GM18858 (cell line): ENCODE data around the gene FOXO6.

Experiments used
- ATAC-seq: cut with Tn5 transposase; IDR thresholded peaks from one replicate; pipeline ENCODE4 v1.9.1; 2021; ENCODE audit not compliant: unreplicated experiment

The FOXO6 gene

DNA sequence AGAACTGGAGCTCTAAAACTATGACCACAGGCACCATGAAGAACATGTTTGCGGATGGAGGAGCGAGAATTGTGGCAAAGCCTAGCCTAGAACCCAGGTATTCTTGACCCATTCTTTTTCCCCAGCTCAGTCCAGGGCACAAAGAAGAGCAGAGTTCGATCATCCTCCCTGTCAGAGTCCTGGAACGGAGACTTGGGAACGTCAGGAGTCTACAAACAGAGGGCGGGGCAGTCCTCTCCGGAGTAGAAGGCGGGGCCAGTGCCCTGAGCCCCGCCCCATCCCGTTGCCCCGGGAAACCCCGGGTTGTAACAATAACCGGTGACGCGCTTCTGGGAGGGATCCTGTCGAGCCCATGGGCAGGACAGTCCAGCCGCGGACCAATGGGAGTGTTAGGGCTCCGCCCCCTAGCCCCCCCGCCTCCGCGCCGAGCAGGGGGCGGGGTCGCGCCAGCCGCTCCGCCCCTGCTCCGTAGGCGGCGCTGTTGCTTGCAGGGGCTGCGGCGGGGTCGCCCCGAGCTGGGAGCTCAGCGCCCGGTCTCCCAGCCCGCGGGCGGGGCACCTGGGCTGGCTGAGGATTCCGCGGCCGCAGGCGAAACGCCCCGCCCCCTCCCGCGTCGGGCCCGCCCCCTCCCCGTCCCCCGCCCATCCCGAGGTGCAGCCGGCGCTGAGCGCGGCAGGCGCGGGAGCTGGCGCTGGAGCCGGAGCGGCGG, at the start of gene FOXO6:
Gene FOXO6, plus strand, starts transcription at position 649 of the 709 bp plus-strand sequence.
- ATAC-seq: peak; percentile 80

DNA sequence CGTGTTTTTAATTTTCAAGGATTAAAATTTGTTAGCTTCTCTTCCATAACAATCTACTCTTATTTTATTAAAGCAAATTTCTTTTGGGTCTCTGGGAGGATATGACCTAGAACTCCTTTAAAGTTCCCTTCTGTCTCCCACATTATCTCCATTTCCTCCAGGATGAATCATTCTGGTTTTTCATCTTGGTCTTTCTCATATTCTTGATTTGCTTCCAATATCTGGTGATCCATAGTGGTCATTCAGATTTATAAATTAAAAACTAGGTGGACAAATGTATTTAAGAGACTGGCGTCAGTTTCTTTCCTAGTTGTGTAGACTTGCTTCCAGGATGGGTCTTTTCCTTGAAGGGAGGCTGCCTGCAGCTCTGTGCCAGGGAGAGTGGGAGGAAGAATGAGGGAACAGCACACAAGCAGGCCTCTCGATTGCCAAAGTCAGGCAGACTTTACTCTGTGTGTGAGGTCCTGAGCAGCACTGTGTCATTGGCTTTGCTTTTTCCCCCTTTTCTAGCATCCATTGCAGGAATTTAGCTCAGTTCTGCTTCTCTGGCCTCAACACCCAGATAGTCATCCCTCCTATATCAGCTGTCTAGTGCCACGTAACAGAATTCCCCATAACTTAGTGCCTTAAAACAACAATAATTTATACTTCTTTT, 48.1 kb upstream of the FOXO6 start:
- no peak for ATAC-seq

DNA sequence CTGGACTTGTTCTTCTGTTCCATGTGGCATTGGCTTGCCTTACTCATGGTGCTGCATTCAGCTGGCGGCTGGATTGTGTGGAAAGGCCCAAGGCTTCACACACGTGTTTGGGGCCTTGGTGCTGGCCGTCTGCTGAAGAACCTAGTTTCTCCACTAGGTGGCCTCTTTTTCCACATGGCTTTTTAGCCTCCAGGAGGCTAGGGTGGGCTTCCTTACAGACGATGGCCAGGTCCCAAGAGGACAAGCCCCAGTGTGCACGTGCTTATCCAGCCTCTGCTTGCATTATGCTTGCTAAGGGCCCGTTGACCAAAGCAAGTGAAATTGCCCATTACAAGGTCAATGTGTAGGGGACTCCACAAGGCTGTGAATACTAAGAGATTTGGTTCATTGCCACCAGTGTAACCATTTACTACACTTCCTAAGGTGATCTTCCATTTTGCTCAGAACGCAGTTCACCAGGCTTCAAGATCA, 47.5 kb upstream of the FOXO6 start:
- no peak for ATAC-seq

DNA sequence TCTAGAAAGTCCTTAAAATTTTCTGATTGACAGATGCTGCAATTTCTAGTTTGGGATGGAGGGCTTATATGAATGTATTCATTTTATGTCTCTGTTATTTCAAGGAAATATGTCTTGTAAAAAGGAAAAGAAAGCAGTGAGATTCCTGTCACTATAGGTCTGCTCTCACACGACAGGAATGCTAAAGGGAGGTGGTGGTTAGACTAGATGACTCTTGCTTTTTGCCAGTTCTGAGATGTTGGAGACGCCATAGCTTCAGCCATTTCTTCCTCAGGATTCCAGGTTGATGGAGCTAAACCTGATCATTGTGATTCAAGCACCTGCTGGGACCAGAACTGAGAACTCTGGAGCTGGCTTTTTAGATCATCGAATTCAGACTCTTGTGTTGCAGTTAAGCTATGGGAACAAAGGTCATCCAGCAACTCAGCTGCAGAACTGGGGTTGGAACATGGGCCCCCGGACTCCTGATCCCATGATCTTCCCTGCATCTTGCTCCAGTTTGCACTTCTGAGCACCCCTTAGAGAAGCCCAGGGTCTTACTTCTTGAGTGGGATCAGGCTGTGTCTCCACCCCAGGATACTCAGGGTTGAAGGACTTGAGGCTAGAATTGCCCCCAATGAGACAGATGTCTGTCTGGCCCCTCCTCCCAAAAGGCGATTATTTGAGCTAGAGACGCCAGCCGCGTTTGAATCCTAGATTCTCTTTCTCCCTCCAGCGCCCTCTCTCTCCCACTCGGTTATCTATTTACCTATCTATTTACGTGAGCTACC, 46.7 kb upstream of the FOXO6 start:
- ATAC-seq: no peak

DNA sequence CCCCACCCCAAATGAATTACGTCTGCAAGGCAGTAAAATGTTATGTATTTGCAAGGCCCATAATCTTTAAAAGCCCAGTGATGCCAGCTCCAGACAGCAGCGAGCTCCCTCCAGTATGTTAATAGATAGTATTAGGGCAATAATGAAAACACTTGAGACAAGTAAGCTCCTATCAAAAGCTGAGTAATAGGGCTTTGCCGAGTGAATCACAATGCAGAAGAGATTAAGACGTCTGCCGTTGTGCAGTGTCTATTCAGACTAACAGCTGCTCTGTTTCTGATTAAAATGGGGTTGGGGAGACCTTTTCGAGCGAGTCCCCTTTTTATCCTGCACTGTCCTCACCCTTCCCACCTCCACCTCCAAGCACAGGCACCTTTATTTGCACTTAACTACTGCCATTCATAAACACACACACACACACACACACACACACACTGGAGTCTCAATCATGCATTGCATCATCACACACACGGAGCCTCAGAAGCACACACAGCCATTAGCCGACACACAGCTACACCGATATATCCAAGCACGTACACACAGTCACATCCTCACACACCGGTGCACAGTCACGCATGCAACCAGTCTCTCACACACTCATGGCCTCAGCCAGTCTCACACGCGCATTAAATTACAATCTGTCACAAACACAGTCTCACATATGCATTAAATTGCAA, 46.0 kb upstream of the FOXO6 start:
- no peak for ATAC-seq

DNA sequence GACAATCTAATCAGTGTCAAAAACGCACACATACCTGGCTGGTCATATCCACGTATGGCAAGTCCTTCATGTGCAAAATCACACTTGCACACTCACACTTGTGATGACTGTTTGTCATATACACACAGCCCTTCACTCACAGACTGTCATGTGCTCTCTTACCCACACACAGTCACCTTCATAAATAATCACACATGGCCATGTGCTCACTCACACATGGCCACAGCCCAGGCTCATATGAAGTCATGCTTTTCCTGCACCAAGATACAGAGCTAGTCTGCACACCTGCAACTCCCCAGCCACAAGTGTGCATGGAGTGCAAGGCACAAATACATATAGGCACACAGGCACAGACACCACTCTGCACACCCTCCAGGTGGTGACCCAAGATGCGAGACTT, 45.4 kb upstream of the FOXO6 start:
- no peak for ATAC-seq

DNA sequence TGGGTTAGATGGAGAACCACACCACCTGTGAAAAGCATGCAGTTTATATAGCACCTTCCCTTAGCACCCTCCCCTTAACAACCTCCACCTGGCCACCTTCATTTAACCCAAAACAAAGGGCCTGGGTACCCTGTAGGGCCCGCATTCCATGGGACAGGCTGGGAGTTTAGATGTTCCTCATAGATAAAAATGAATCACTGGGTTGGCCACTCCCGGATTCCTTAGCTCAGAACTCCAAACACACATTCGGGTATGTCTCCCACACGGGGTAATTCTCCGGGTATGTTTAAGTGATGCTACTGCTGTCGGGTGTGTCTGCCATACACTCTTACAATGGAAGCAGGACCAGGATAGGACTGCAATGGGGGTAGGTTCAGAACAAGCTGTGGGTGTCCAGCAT, 43.9 kb upstream of the FOXO6 start:
- no peak for ATAC-seq

DNA sequence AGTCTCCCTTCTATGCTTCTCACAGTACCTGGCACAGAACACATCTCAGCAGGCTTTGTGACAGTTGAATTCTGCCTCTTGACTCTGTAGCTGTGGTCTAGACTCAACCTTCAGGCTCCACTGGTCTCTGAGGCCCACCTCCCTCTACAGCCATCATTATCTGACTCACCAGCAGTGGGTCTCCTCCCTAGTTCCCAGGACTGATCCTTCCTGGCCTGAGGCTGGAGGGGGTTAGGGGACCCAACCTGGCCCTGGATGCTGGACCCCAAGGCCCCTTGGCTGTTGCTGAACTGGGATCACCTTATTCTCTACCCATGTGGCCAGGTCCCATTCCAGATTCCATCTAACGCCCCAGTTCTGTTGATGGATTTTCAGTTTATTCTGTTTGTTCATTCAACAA, 43.1 kb upstream of the FOXO6 start:
- no peak for ATAC-seq

DNA sequence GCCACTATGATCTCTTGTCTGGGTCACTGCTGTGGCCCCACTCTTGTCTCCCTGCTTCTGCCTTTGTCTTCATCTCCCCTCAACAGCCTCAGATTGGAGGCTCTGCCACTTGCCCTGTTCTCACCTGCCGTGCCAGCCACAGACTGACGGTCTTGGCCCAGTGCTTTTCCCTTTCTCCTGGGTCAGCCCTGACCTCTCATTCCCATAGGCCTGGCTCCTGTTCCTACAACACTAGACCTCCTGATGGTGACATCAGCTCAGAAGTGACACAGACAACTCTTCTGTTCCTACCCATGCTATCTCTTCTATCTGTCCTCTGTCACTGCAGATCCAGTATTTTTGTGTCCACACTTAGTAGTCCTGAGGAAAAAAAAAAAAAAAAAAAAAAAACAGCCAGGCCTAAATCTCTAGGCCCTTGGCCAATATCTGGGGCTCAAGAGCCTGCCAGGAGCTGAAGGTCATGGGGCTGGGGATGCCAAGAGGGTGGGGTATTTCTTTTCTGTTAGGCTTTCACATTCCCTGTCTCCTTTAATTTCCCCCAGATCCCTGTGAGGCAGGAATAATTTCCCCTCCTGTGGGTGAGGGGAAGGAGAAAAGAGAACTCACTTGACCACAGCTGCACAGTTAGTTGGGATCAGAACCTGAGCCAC, 42.0 kb upstream of the FOXO6 start:
- ATAC-seq: no peak

DNA sequence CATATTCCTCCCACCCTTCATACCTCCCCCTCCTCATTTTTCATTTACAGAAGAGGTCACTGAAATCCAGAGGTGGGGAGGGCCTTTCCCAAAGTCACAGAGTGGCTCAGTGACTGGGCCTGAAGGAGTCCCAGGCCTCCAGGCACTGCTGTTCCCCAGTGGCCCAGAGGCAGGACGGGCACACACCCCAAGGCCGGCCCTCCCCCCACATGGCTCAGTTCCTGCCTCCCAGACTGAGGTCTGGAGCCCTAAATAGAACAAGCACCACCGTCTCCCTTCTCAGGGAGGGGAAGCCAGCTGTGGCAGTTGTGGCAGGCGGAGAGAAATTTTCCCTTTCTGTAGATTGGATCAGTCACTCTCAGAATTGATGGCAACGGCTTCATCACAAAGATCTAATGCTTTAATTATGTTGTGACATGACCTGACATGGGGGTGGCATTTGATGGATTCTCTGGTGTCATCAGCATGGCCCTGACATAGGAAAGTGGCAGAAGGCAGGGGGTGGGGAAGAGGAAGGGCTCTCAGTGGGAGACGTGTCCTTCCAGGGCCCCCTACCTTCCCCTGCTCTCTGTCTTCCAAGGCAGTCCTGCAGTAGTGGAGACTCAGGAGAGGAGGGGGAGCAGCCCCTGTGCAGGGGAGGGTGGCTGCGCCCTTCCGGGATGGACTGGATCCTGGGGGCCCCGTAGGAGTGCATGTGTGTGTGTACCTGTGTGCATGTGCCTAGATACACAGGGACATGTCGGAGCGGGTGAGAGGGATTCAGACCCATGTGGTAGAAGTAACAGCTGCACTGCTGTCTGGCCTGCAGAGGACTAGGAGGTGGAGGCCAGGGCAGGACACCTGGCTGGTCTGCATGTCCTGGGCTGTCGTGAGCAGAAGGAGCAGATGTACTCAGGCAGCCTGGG, 41.2 kb upstream of the FOXO6 start:
- ATAC-seq: no peak

DNA sequence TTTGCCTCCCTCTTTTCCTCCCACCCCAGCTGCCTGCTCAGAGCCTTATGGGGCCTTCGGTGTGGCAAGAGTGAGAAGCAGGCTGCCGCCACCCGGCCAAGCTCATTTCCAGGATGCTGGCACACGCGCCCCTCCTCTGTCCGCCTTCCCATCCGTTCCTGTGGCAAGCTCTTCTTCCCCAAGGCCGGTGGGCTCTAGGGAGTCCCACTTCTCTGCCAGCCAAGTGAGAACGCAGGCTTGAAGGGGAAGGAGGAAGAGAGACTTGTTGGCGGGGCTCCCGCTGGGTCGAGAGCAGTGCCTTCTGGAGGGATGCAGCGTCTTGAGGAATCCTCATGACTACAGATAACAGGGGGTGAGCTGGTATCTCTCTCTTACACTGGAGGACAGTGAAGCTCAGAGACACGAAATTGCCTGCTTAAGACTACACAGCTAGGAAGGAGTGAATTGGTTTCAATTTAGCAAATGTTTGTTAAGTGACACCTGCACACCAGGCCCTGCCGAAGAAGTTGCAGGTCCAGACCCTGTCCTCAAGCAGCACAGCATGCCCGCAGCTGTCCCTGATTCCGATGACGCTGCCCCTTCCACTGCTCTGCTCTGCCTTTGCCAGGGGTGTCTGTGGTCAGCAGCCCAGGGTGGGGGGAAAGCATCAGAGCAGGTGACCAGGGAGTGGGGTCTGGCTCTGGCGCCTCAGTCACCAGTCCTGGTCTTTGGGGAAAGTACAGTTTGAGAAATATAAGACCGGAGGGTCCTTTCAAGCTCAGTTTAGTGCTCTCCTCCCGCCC, 40.1 kb upstream of the FOXO6 start:
- ATAC-seq: no peak

DNA sequence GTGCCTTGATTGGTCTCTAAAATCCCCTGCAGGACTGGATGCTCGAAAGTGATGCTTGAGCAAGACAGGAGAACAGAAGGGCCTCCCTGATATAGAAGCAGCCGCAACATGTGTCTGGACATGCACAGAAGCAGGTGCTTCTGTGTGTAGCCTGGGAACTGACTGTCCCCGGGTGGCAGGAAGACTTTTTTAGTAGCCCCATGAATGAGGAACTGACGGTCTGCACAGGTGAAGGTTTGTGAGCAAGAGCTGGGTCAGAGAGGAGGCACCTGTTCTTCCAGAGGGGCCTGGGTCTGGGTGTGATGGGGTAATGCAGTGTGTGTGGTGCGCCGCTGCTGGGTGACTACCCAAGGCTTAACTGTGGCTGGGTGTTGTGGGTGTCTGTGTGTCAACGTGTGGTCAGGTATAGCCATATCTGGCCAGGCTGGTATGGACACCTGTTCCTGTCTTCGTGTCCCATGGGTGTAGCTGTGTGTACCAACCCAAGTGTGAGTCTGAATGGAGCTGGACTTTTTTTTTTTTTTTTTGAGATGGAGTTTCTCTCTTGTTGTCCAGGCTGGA, 39.1 kb upstream of the FOXO6 start:
- ATAC-seq: no peak

DNA sequence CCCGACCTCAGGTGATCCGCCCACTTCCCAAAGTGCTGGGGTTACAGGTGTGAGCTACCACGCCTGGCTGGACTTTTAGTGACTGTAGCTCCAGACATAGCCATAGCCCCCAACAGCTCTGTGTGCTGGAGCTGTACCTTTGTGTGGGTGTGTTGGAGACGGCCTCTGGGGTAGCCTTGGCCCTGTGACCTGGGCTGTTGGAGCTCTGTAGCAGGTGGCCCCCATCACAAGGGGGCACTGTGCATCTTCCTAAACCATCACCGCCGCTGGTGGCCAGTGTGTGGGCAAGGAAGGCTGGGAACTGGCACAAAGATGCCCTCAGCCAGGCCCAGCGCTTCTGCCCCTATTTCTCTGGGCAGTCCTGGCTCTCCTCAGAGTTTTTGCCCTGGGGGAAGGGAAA, 38.4 kb upstream of the FOXO6 start:
- ATAC-seq: no peak

DNA sequence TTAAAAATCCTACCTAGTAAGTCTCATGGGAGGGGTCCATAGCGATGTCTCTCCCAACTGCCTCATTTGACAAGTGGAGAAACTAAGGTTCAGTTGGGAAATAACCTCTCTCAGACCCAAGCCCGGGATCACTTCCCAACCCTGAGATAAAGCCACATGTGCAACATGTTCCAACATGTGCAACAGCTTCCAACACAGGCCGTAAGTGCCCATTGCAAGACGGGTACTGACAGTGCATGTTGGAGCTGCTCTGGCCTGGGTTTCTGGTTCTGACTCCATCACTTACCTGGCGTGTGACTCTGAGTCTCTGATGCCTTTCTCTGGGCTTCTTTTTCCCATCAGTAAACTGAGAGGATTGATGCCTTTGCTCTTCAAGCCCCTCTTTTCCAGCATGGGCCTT, 38.0 kb upstream of the FOXO6 start:
- no peak for ATAC-seq

DNA sequence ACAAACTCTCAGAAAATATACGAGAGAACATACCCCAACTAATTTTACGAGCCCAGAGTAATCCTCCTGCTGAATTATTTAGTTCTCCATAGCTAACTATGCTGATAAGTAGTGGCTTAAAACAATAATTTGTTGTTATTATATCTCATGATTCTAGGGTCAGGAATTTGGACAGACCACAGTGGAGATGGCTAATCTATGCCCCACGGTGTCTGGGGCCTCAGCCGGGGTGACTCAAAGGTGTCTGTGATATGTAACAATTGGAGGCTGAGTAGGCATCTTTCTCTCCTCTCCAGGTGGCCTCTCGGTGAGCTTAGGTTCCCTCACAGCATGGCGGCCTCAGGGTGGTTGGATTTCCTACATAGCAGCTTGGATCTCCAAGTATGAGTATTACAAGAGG, 35.4 kb upstream of the FOXO6 start:
- ATAC-seq: no peak

DNA sequence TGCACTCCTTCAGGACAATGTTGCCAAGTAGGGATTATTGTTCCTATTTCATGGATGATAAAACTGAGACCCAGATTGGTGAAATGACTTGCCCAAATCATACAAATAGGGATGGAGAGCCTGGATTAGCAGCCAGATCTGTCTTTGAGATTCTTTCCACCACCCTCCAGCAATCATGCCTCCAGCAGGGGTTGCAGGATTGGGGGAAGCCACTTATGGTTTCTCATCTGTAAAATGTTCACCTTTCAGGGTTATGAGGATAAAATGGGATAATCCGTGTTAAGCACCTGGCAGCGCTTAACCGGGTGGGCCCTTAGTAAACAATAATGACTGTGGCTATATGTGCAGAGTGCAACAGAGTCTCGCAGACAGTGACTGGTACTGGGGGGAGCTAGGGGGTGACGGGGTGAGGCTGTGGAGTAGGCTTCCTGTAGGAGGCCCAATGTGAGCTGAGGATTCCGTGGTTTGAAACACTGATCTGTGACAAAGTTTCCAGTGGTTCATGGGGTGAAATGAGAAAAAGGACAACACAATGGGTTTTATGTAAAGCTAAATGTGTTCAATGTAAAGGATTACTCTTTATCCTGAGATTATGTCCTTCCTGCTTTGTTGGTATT, 33.7 kb upstream of the FOXO6 start:
- no peak for ATAC-seq

DNA sequence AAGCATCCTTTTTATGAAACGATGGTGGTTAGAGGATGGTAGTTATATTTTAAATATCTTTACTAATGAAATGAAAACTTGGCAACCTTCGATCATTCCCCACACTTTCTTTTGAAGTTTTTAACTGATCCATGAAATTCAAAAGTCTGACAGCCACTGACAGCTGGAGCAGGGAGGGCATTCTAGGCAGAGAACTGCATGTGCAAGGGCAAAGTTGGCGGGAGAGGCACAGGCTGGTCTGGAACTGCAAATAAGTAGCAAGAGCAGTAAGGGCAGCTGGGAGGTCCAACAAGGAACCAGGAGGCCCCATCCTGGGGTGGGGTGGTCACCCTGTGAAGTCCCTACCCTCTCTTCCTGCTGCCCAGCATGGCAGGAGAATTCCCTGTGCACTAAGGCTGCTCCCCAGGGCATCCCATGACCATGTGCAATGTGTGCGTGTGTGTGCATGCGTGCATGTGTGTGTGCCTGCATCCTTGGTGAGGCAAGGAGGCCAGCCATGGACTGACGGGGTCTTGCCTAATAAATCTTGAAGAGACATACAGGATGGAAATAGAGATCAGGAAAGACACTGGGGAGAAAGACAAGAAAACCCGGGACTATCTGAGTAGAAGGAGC, 33.1 kb upstream of the FOXO6 start:
- ATAC-seq: no peak
